Naive thymus-derived CD4-positive, alpha-beta T cell (primary cell): ENCODE measurements around the gene PRKCA. TPM values are rescaled to one million over a fixed set of nuclear protein-coding genes. Genes with fewer than 3 reads are reported as not detected.

Experiments
- ATAC-seq: fragments of 150-1000 bp; cut with Tn5 transposase; 2 replicates; pipeline ENCODE4 v1.10.0; 2021; ENCODE audit warnings: mild to moderate bottlenecking, moderate library complexity
- CTCF ChIA-PET: fragments of 350-600 bp; sonication (Branson Sonifier 250); formaldehyde crosslinking; loops from one replicate; lab custom pipeline; 2021; ENCODE audit warnings: antibody characterized with exemption; lab: Charles Lee
- POLR2A ChIA-PET: fragments of 350-600 bp; sonication (Branson Sonifier 250); formaldehyde crosslinking; loops from one replicate; lab custom pipeline; 2021; ENCODE audit warnings: antibody characterized with exemption, inconsistent platforms; lab: Charles Lee
- DNase-seq, 9 donors: peaks; one replicate each; pipeline versions ENCODE4 v3.0.0 to v3.0.0-alpha.2; 2020 to 2022; ENCODE audit warnings: mixed read lengths in 1 of 9
- H3K27ac ChIP-seq: one replicate; pipeline ENCODE4 v1.7.0; 2013; ENCODE audit warnings: mild to moderate bottlenecking, low read depth, low read length, moderate library complexity
- H3K27me3 ChIP-seq, 2 donors: one replicate each; pipeline ENCODE4 v1.7.0; 2013; ENCODE audit warnings: low read length in 2 of 2, mild to moderate bottlenecking in 2 of 2, moderate library complexity in 2 of 2; ENCODE audit not compliant: control insufficient read depth in 2 of 2, insufficient read depth in 2 of 2
- H3K36me3 ChIP-seq, 3 experiments: 1 replicate in 2 of 3; 2 replicates in 1 of 3; pipeline ENCODE4 v1.7.0; 2013; ENCODE audit warnings: low read length in 3 of 3, mild to moderate bottlenecking in 3 of 3, moderate library complexity in 1 of 3; ENCODE audit not compliant: insufficient read depth in 3 of 3, control insufficient read depth in 2 of 3
- H3K4me1 ChIP-seq, 2 donors: one replicate each; pipeline ENCODE4 v1.7.0; 2013; ENCODE audit warnings: low read length in 2 of 2, mild to moderate bottlenecking in 2 of 2, moderate library complexity in 1 of 2; ENCODE audit not compliant: control insufficient read depth in 2 of 2, insufficient read depth in 2 of 2
- H3K4me3 ChIP-seq: 2 replicates; pipeline ENCODE4 v1.7.0; 2013; ENCODE audit warnings: mild to moderate bottlenecking, low read length
- H3K9me3 ChIP-seq, 3 experiments: 1 replicate in 2 of 3; 2 replicates in 1 of 3; pipeline ENCODE4 v1.7.0; 2013; ENCODE audit warnings: low read length in 3 of 3; ENCODE audit not compliant: control insufficient read depth in 2 of 3
- H3K27ac Mint-ChIP-seq, 9 donors: one replicate each; pipeline ENCODE4 v1.8.0; 2020 to 2022; ENCODE audit warnings: mixed read lengths in 9 of 9, mild to moderate bottlenecking in 8 of 9, moderate library complexity in 5 of 9, inconsistent platforms in 2 of 9
- H3K27me3 Mint-ChIP-seq, 5 donors: one replicate each; pipeline ENCODE4 v1.8.0; 2021 to 2022; ENCODE audit warnings: mixed read lengths in 5 of 5, mild to moderate bottlenecking in 1 of 5
- H3K36me3 Mint-ChIP-seq, 5 donors: one replicate each; pipeline ENCODE4 v1.8.0; 2020 to 2022; ENCODE audit warnings: mixed read lengths in 5 of 5, mild to moderate bottlenecking in 3 of 5, inconsistent platforms in 1 of 5
- H3K4me1 Mint-ChIP-seq, 7 donors: one replicate each; pipeline ENCODE4 v1.8.0; 2020 to 2022; ENCODE audit warnings: mixed read lengths in 7 of 7, mild to moderate bottlenecking in 3 of 7, inconsistent platforms in 1 of 7
- H3K4me3 Mint-ChIP-seq, 10 donors: one replicate each; pipeline ENCODE4 v1.8.0; 2020 to 2022; ENCODE audit warnings: mild to moderate bottlenecking in 10 of 10, mixed read lengths in 10 of 10, moderate library complexity in 6 of 10, inconsistent platforms in 2 of 10
- H3K9me3 Mint-ChIP-seq, 11 donors: one replicate each; pipeline ENCODE4 v1.8.0; 2020 to 2022; ENCODE audit warnings: mixed read lengths in 11 of 11, mild to moderate bottlenecking in 4 of 11, inconsistent platforms in 1 of 11, moderate library complexity in 1 of 11
- intact Hi-C, 2 donors: fragments of 100-400 bp; cut with micrococcal nuclease; formaldehyde crosslinking; loops; one replicate each; pipeline ENCODE4 v1.15.1; 2023
- polyA plus RNA-seq, 2 donors: library from polyadenylated mRNA; unstranded; fragments of 300-500 nt; fragmentation: Illumina TruSeq; gene quantifications; one replicate each; pipeline ENCODE4 v1.2.3, GENCODE V29; 2021
- total RNA-seq, 6 experiments: library from RNA in 5 of 6; stranded (reverse) in 5 of 6; gene quantifications; 1 replicate in 5 of 6; 2 replicates in 1 of 6; pipeline ENCODE4 v1.2.3 and lab custom pipeline; 2021 to 2026

PRKCA gene
- total and polyA plus RNA-seq, 7 experiments from 2014 or later: 4.1 to 186 (median 122) TPM

DNA sequence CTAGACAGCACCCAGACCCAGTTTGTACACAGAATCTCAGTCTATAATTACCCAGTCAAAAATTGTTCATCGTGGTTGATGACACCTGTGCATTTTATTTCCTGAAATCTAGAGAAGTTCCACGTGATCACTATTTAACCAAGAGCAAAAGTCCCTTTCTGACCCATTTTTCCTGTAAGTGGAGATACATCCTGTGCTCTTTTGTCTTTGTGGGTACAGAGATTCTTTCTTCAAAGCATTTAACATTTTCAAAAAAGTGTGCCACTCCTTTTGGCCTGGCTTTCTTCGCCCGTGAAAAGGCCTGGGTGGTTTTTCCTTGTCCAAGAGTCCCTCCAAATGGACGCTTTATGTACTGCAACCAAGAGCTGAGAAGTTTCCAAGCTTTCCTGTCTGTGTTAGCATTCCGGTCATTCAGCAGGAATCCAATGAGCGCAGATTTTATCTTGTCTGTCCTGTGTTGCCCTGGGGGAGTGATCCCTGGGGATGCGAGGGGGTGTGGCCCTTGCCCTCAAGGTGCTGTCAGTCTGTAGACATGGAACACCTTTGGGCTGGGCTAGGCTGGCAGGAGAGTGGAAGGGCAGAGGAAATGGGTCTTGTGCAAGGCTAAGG, 371.4 kb downstream of the PRKCA start:
- ChIA-PET POLR2A (interaction anchor here (0.5 kb wide), 1 partner anchor 1114 kb away, joined by 4 read pairs; no protein-coding TSS in a partner anchor), CTCF (no interaction called here)
- H3K4me3 ChIP-seq: no peak overlapping the region
- H3K27ac ChIP-seq: peak overlapping the region; percentile 59
- intact Hi-C loops: loop anchor here (1.0 to 5.0 kb wide), 7 partner anchors 41 to 472 kb away; partner anchors contain the start of gene PRKCA (in 1 of the 2)
- Mint-ChIP-seq H3K27ac (peak overlapping the region; percentile 88 to 98 (median 92)), H3K4me1 (peaks cover 39 to 79% (median 64%) of the 10 kb centered on the region in 7 donors), H3K4me3 (peak overlapping the region; percentile 39 to 84 (median 74)), H3K36me3 (peaks cover 3 to 37% (median 34%) of the 10 kb centered on the region in 5 donors), H3K27me3 (no peaks in the 10 kb centered on the region), H3K9me3 (peaks cover 0 to 10% (median 3%) of the 10 kb centered on the region in 11 donors)
- H3K36me3 ChIP-seq: peaks cover 0 to 11% (median 0%) of the 10 kb centered on the region in 3 experiments
- ATAC-seq: peak; percentile 92
- no peaks in the 10 kb centered on the region for H3K9me3 ChIP-seq
- no peaks in the 10 kb centered on the region for H3K27me3 ChIP-seq
- peaks cover 18 to 45% of the 10 kb centered on the region in 2 donors for H3K4me1 ChIP-seq
- DNase-seq: peak in 8 of 9 donors; percentile 32 to 87 (median 78)

- intact Hi-C loops: no loop called here
- H3K4me1 Mint-ChIP-seq: peaks cover 32 to 76% (median 60%) of the 10 kb centered on the region in 7 donors
- Histone ChIP-seq H3K36me3 (peaks cover 0 to 11% (median 0%) of the 10 kb centered on the region in 3 experiments), H3K27ac (no peak overlapping the region), H3K4me1 (peaks cover 18 to 40% of the 10 kb centered on the region in 2 donors), H3K4me3 (no peak overlapping the region), H3K9me3 (no peaks in the 10 kb centered on the region), H3K27me3 (no peaks in the 10 kb centered on the region)
- H3K27me3 Mint-ChIP-seq: no peaks in the 10 kb centered on the region
- ATAC-seq (no peak), DNase-seq (no peak)
- peak overlapping the region in 7 of 9 donors; percentile 45 to 91 (median 62) for H3K27ac Mint-ChIP-seq
- CTCF ChIA-PET: interaction anchor here (1.0 kb wide), 1 partner anchor 474 kb away, joined by 4 read pairs; no protein-coding TSS in a partner anchor
- POLR2A ChIA-PET: no interaction called here
- H3K36me3 Mint-ChIP-seq: peaks cover 3 to 37% (median 33%) of the 10 kb centered on the region in 5 donors
- peak overlapping the region in 1 of 10 donors; percentile 16 for H3K4me3 Mint-ChIP-seq
- peaks cover 0 to 10% (median 3%) of the 10 kb centered on the region in 11 donors for H3K9me3 Mint-ChIP-seq
Measured at GRCh38 chr17:66675273-66675990, 373.0 kb downstream of the PRKCA start.

DNA sequence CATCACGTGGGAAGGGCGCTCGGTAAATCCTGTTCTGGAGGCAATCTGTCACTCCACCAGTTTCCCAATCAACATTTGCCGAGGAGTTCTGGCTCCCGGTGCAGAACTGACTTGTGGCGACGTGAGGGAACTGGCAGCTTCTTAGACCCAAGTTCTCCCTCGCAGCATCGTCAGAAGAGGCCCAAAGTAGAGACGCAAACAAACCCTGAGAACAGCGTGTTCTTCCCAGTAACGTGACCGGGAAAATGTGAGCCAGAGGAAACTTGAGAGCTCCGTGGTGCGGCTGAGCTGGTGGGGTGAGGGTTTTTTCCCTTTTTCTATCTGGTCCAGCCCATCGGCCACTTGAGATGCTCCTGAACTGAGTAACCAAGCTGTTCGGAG, 373.6 kb downstream of the PRKCA start:
- no peaks in the 10 kb centered on the region for H3K9me3 ChIP-seq
- no peaks in the 10 kb centered on the region for H3K27me3 Mint-ChIP-seq
- H3K4me3 Mint-ChIP-seq: no peak overlapping the region
- no peaks in the 10 kb centered on the region for H3K27me3 ChIP-seq
- ChIA-PET POLR2A (no interaction called here), CTCF (no interaction called here)
- peaks cover 31 to 72% (median 59%) of the 10 kb centered on the region in 7 donors for H3K4me1 Mint-ChIP-seq
- DNase-seq: no peak
- peak overlapping the region in 4 of 9 donors; percentile 21 to 72 (median 32) for H3K27ac Mint-ChIP-seq
- intact Hi-C loops: no loop called here
- peaks cover 0 to 10% (median 3%) of the 10 kb centered on the region in 11 donors for H3K9me3 Mint-ChIP-seq
- no peak for ATAC-seq
- H3K27ac ChIP-seq: no peak overlapping the region
- H3K4me3 ChIP-seq: no peak overlapping the region
- H3K4me1 ChIP-seq: peaks cover 18 to 40% of the 10 kb centered on the region in 2 donors
- peaks cover 0 to 11% (median 0%) of the 10 kb centered on the region in 3 experiments for H3K36me3 ChIP-seq
- peaks cover 3 to 38% (median 33%) of the 10 kb centered on the region in 5 donors for H3K36me3 Mint-ChIP-seq

- no peaks in the 10 kb centered on the region for H3K27me3 ChIP-seq
- H3K9me3 ChIP-seq: no peaks in the 10 kb centered on the region
- CTCF ChIA-PET: no interaction called here
- no peak for DNase-seq
- no peak for ATAC-seq
- intact Hi-C loops: no loop called here
- no peak overlapping the region for H3K4me3 Mint-ChIP-seq
- no peak overlapping the region for H3K4me3 ChIP-seq
- peaks cover 3 to 41% (median 33%) of the 10 kb centered on the region in 5 donors for H3K36me3 Mint-ChIP-seq
- H3K27ac Mint-ChIP-seq: peak overlapping the region in 4 of 9 donors; percentile 18 to 73 (median 42)
- peaks cover 29 to 69% (median 56%) of the 10 kb centered on the region in 7 donors for H3K4me1 Mint-ChIP-seq
- peaks cover 0 to 15% (median 0%) of the 10 kb centered on the region in 3 experiments for H3K36me3 ChIP-seq
- no peaks in the 10 kb centered on the region for H3K27me3 Mint-ChIP-seq
- peaks cover 0 to 10% (median 3%) of the 10 kb centered on the region in 11 donors for H3K9me3 Mint-ChIP-seq
- POLR2A ChIA-PET: no interaction called here
- H3K27ac ChIP-seq: no peak overlapping the region
- H3K4me1 ChIP-seq: peaks cover 18 to 36% of the 10 kb centered on the region in 2 donors
Measured at GRCh38 chr17:66676421-66676820, 374.0 kb downstream of the PRKCA start.

GRCh38 chr17:66677201-66677981, 375.0 kb downstream of the PRKCA start:
- H3K4me1 Mint-ChIP-seq: peaks cover 21 to 63% (median 52%) of the 10 kb centered on the region in 7 donors
- CTCF ChIA-PET: interaction anchor here (0.9 kb wide), 1 partner anchor 476 kb away, joined by 3 read pairs; no protein-coding TSS in a partner anchor

GRCh38 chr17:66678061-66678460, 375.6 kb downstream of the PRKCA start:
- POLR2A ChIA-PET: no interaction called here
- H3K36me3 Mint-ChIP-seq: peaks cover 3 to 47% (median 33%) of the 10 kb centered on the region in 5 donors
- peak overlapping the region in 3 of 9 donors; percentile 14 to 34 (median 15) for H3K27ac Mint-ChIP-seq
- Histone ChIP-seq H3K4me1 (peaks cover 12 to 24% of the 10 kb centered on the region in 2 donors), H3K27ac (no peak overlapping the region), H3K9me3 (no peaks in the 10 kb centered on the region), H3K36me3 (peaks cover 0 to 22% (median 0%) of the 10 kb centered on the region in 3 experiments), H3K27me3 (no peaks in the 10 kb centered on the region), H3K4me3 (no peak overlapping the region)
- DNase-seq (no peak), ATAC-seq (no peak)
- H3K4me3 Mint-ChIP-seq: no peak overlapping the region
- CTCF ChIA-PET: no interaction called here
- H3K4me1 Mint-ChIP-seq: peaks cover 21 to 62% (median 47%) of the 10 kb centered on the region in 7 donors
- no peaks in the 10 kb centered on the region for H3K27me3 Mint-ChIP-seq
- intact Hi-C loops: no loop called here
- H3K9me3 Mint-ChIP-seq: peaks cover 0 to 10% (median 3%) of the 10 kb centered on the region in 11 donors

More at GRCh38 chr17:66677201-66677981, 375.0 kb downstream of the PRKCA start:
- POLR2A ChIA-PET: no interaction called here
- no peaks in the 10 kb centered on the region for H3K27me3 Mint-ChIP-seq
- Histone ChIP-seq H3K4me1 (peaks cover 18 to 29% of the 10 kb centered on the region in 2 donors), H3K27ac (no peak overlapping the region), H3K4me3 (no peak overlapping the region), H3K36me3 (peaks cover 0 to 18% (median 0%) of the 10 kb centered on the region in 3 experiments), H3K27me3 (no peaks in the 10 kb centered on the region), H3K9me3 (no peaks in the 10 kb centered on the region)
- peaks cover 3 to 47% (median 33%) of the 10 kb centered on the region in 5 donors for H3K36me3 Mint-ChIP-seq
- intact Hi-C loops: no loop called here
- peaks cover 0 to 10% (median 3%) of the 10 kb centered on the region in 11 donors for H3K9me3 Mint-ChIP-seq
- ATAC-seq (no peak), DNase-seq (no peak)
- H3K4me3 Mint-ChIP-seq: peak overlapping the region in 2 of 10 donors; percentile 25 to 27
- peak overlapping the region in 4 of 9 donors; percentile 18 to 77 (median 26) for H3K27ac Mint-ChIP-seq
